Measurements from ENCODE around the gene TNFRSF6B.

The TNFRSF6B gene

DNA sequence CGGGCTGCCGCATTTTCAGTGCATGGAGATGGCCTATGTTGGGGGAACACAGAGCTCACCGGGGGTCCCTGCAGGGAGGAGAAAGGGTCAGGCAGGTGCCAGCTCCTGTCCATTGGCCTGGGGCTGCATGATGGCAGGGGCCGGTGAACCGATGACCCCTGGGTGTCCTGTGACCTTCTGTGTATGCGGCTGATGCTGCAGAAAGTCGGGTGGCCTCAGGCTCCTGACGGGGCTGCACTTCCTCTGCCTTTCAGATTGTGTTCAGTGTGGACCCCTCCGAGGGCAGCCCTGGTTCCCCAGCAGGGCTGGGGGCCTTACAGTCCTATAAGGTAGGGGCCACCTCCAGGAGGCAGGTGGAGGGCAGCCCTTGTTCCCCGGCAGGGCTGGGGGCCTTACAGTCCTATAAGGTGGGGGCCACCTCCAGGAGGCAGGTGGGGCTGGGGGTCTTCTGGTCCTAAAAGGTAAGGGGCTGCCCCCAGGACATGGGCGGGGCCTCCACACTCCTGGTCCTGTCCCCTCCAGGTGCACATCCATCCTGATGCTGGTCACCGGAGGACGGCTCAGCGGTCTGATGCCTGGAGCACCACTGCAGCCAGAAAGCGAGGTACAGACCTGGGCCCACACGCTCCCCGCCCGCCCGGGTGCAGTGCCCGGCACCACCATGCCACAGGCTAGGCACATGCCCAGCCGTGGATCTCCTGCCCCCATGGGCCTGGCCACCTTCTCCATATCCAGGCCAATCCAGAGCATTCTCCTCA, 11.0 kb upstream of the TNFRSF6B start:
- no peak for DNase-seq (ENCODE audit: extremely low spot score)
- TF ChIP-seq LEF1 (IDR thresholded peaks at IDR 0.05; ENCODE audit: borderline replicate concordance) = no peak
- TF ChIP-seq TARDBP (IDR thresholded peaks at IDR 0.05) = no peak
- TF ChIP-seq FOXM1 (IDR thresholded peaks at IDR 0.05; ENCODE audit: borderline replicate concordance) = no peak
- no peak for TF ChIP-seq BHLHE40 (IDR thresholded peaks at IDR 0.05; ENCODE audit: borderline replicate concordance)
- no peak for TF ChIP-seq SUZ12 (IDR thresholded peaks at IDR 0.05)
- no peak for TF ChIP-seq NFRKB (IDR thresholded peaks at IDR 0.05)
- no peak for TF ChIP-seq ZNF384 (IDR thresholded peaks at IDR 0.05)
- TF ChIP-seq CTBP1 (IDR thresholded peaks at IDR 0.05; ENCODE audit: borderline replicate concordance) = no peak
- POLR2A ChIA-PET = no interaction called here
- CTCF ChIA-PET = no interaction called here

DNA sequence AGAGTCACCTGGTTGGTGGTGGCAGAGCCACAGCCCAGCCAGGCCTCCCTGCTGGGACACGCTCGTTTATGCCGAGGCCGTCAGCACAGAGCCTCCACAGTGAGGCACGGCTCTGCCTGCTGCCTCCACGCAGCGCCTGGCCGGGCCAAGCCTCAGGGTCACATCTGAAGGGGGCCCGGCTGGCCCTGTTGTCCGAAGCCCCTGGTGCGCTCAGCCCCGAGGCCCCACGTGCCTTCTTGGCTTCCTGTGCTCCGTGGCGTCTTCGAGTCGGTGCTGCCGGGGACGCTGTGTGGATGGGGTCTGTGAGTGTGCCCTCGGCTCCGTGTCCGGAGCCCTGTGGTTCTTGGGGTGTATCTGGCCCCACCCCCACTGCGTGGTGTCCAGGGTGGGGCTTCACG, 10.4 kb upstream of the TNFRSF6B start:
- TF ChIP-seq LEF1 (IDR thresholded peaks at IDR 0.05; ENCODE audit: borderline replicate concordance) (no peak), BHLHE40 (IDR thresholded peaks at IDR 0.05; ENCODE audit: borderline replicate concordance) (no peak), FOXM1 (IDR thresholded peaks at IDR 0.05; ENCODE audit: borderline replicate concordance) (no peak), NFRKB (IDR thresholded peaks at IDR 0.05) (no peak), FOXA1 (IDR thresholded peaks at IDR 0.05) (no peak), CTBP1 (IDR thresholded peaks at IDR 0.05; ENCODE audit: borderline replicate concordance) (no peak), TARDBP (IDR thresholded peaks at IDR 0.05) (no peak), SP1 (IDR thresholded peaks at IDR 0.05) (no peak), HDGF (IDR thresholded peaks at IDR 0.05; ENCODE audit: borderline replicate concordance) (no peak), FOXK2 (IDR thresholded peaks at IDR 0.05) (no peak), SUZ12 (IDR thresholded peaks at IDR 0.05) (no peak), ZNF384 (IDR thresholded peaks at IDR 0.05) (no peak), ELF4 (IDR thresholded peaks at IDR 0.05) (no peak), L3MBTL2 (conservative IDR thresholded peaks at IDR 0.05) (no peak), ARNT (IDR thresholded peaks at IDR 0.05) (no peak)
- TF ChIP-seq, protein P1, sequence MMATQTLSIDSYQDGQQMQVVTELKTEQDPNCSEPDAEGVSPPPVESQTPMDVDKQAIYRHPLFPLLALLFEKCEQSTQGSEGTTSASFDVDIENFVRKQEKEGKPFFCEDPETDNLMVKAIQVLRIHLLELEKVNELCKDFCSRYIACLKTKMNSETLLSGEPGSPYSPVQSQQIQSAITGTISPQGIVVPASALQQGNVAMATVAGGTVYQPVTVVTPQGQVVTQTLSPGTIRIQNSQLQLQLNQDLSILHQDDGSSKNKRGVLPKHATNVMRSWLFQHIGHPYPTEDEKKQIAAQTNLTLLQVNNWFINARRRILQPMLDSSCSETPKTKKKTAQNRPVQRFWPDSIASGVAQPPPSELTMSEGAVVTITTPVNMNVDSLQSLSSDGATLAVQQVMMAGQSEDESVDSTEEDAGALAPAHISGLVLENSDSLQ (IDR thresholded peaks at IDR 0.05) = no peak
- DNase-seq (ENCODE audit: extremely low spot score) = no peak
- ChIA-PET CTCF (no interaction called here), POLR2A (no interaction called here)

DNA sequence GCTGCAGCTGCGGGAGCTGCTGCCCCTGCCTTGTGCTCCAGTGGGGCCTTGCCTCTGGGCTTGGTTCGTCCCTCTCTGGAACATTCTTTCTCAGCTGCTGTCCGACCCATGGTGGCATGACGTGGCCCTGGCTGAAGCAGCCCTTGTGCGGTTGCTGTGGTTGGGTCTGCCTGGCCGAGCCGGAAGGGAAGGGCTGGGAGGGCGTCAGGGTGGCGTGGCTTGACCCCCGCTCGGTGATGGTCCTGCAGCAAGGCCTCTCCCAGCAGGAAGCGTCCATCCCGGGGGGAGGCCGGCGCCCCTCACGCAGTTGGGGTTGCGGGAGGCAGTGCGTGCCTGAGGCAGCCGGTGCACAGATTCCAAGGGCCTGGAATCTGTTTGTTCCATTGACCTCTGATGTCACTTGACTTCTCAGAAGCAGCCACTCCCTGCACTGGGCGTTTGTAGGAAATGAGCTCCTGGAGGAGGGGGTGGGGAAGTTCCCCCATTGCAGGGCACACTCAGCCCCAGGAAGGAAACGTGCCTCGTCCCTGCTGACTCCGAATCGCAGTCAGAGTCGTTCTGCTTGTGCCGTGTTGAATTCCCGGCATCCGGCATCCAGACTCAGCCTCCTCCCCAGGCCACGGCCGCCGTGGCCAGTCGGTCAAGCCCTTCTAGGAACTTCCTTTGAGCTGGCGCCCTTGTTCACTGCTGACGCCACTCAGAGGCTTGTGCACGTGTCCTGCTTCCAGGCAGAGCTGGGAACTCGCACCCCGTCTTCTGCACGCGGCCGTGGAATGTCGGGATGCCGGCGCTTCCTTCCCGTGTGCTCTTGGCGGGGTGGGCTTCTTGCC, 9.7 kb upstream of the TNFRSF6B start:
- ChIA-PET CTCF (no interaction called here), POLR2A (no interaction called here)
- TF ChIP-seq ELF4 (IDR thresholded peaks at IDR 0.05) (no peak), BHLHE40 (IDR thresholded peaks at IDR 0.05; ENCODE audit: borderline replicate concordance) (no peak), NFRKB (IDR thresholded peaks at IDR 0.05) (no peak), SP1 (IDR thresholded peaks at IDR 0.05) (no peak), LEF1 (IDR thresholded peaks at IDR 0.05; ENCODE audit: borderline replicate concordance) (no peak), FOXM1 (IDR thresholded peaks at IDR 0.05; ENCODE audit: borderline replicate concordance) (no peak), SUZ12 (IDR thresholded peaks at IDR 0.05) (no peak), CTBP1 (IDR thresholded peaks at IDR 0.05; ENCODE audit: borderline replicate concordance) (no peak), ARNT (IDR thresholded peaks at IDR 0.05) (no peak), FOXK2 (IDR thresholded peaks at IDR 0.05) (no peak), ZNF384 (IDR thresholded peaks at IDR 0.05) (no peak), FOXA1 (IDR thresholded peaks at IDR 0.05) (no peak), TARDBP (IDR thresholded peaks at IDR 0.05) (no peak), L3MBTL2 (conservative IDR thresholded peaks at IDR 0.05) (no peak), HDGF (IDR thresholded peaks at IDR 0.05; ENCODE audit: borderline replicate concordance) (no peak)
- TF ChIP-seq, protein P1 (IDR thresholded peaks at IDR 0.05) = no peak
- no peak for DNase-seq (ENCODE audit: extremely low spot score)

DNA sequence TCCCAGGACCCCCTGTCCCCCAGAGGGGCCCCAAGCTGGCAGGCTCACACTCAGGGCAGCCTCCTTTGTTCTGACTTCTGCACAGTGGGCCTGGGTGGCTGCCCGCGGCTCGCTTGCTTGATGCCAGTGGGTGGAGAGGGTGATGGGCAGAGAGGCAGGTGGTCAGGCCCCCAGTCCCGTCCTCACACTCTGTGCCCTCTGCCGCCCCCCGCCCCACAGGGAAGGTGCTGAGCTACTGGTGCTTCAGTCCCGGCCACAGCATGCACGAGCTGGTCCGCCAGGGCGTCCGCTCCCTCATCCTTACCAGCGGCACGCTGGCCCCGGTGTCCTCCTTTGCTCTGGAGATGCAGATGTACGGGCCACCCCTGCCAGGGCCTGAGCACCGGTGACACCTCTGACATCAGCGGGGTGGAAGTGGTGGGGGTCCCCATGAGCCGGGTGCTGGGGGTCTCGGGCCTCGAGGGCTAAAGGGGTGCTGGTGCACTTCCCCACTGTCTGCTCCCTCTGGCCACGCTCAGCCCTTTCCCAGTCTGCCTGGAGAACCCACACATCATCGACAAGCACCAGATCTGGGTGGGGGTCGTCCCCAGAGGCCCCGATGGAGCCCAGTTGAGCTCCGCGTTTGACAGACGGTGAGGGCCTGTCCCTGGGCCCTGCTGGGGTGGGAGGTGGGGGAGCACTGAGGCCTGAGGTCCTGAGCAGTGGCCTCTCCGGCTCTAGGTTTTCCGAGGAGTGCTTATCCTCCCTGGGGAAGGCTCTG, 8.9 kb upstream of the TNFRSF6B start:
- no peak for DNase-seq (ENCODE audit: extremely low spot score)
- ChIA-PET POLR2A (interaction anchor here (1.0 kb wide), 1 partner anchor 29 kb away, joined by 3 read pairs; the partner anchor contains the start of gene RTEL1), CTCF (no interaction called here)
- TF ChIP-seq HDGF (IDR thresholded peaks at IDR 0.05; ENCODE audit: borderline replicate concordance) (no peak), TARDBP (IDR thresholded peaks at IDR 0.05) (no peak), CTBP1 (IDR thresholded peaks at IDR 0.05; ENCODE audit: borderline replicate concordance) (no peak), NFRKB (IDR thresholded peaks at IDR 0.05) (no peak), L3MBTL2 (conservative IDR thresholded peaks at IDR 0.05) (no peak), FOXA1 (IDR thresholded peaks at IDR 0.05) (no peak)

DNA sequence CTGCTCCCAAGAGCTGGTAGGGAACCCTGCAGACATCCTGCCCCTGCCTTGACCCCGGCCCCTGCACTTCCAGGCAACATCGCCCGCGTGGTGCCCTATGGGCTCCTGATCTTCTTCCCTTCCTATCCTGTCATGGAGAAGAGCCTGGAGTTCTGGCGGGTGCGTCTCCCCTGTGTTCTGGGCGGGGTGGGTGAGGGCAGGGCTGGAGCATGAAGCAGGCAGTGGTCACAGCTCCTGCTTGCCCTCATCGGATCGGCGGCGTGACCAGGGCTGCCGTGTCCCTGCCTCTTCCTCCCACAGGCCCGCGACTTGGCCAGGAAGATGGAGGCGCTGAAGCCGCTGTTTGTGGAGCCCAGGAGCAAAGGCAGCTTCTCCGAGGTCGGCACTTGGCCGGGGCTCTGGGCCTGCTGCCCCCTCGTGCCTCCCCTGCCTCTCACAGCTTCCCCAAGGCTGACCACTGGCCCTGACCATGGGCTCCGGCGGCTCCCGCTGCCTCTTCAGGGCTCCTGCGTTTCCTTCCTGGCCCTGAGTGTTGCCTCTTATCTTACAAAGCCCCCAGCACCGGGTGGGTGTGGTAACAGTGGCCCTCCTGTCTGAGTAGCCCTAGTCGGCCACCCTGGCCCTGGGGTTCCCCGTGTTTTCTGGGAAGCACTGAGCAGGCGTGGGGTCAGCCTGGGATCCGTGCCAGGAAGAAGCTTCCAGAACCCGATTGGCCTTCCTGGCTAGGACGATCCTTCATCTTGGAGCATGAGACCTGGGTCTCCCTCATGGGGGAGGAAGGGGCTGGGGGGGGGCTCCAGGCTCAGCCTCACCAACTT, 8.0 kb upstream of the TNFRSF6B start:
- no peak for DNase-seq (ENCODE audit: extremely low spot score)
- POLR2A ChIA-PET = interaction anchor here (1.0 kb wide), 1 partner anchor 30 kb away, joined by 3 read pairs; the partner anchor contains the start of gene RTEL1
- TF ChIP-seq SUZ12 (IDR thresholded peaks at IDR 0.05) (no peak), CTBP1 (IDR thresholded peaks at IDR 0.05; ENCODE audit: borderline replicate concordance) (no peak), FOXK2 (IDR thresholded peaks at IDR 0.05) (no peak), TARDBP (IDR thresholded peaks at IDR 0.05) (no peak), SP1 (IDR thresholded peaks at IDR 0.05) (no peak), FOXM1 (IDR thresholded peaks at IDR 0.05; ENCODE audit: borderline replicate concordance) (no peak), ARNT (IDR thresholded peaks at IDR 0.05) (no peak), NFRKB (IDR thresholded peaks at IDR 0.05) (no peak), FOXA1 (IDR thresholded peaks at IDR 0.05) (no peak), ELF4 (IDR thresholded peaks at IDR 0.05) (no peak), ZNF384 (IDR thresholded peaks at IDR 0.05) (no peak), BHLHE40 (IDR thresholded peaks at IDR 0.05; ENCODE audit: borderline replicate concordance) (no peak), HDGF (IDR thresholded peaks at IDR 0.05; ENCODE audit: borderline replicate concordance) (no peak), L3MBTL2 (conservative IDR thresholded peaks at IDR 0.05) (no peak)
- TF ChIP-seq, protein P1 (IDR thresholded peaks at IDR 0.05) = no peak
- CTCF ChIA-PET = no interaction called here

Measured in HEK293T (cell line).